IMR-90 (cell line): Measurements from ENCODE around the gene ADGRG2. TPM values are rescaled to one million over a fixed set of nuclear protein-coding genes. Genes with fewer than 3 reads are reported as not detected.

Experiments
- ATAC-seq: fragments of 200-7000 bp; cut with Tn5 transposase; 2 replicates; pipeline ENCODE4 v1.9.1; 2020; ENCODE audit warnings: low read depth, mild to moderate bottlenecking, moderate library complexity
- BruUV-seq: library from RNA; stranded (reverse); fragments of 400-500 nt; replicated peaks from 2 replicates; lab custom pipeline; 2021; lab: Mats Ljungman, UMichigan
- CTCF ChIA-PET: fragments of 300-600 bp; formaldehyde crosslinking; extraction: SDS; loops from one replicate; lab custom pipeline; 2021; ENCODE audit warnings: antibody characterized with exemption; lab: Yijun Ruan, JAX
- POLR2A ChIA-PET: fragments of 300-600 bp; sonication (Branson Sonifier 250); formaldehyde crosslinking; loops from one replicate; lab custom pipeline; 2022; ENCODE audit warnings: antibody characterized with exemption; ENCODE audit not compliant: unreplicated experiment; lab: Charles Lee
- DNase-seq: peaks from one replicate; pipeline ENCODE4 v3.0.0; 2013
- H2AFZ ChIP-seq: replicated peaks from 2 replicates; pipeline ENCODE3; 2013; ENCODE audit warnings: low read length, mild to moderate bottlenecking; ENCODE audit not compliant: poor library complexity
- H2AK5ac ChIP-seq: 2 replicates; pipeline ENCODE4 v1.6.1; 2013; ENCODE audit warnings: low read depth, low read length, inconsistent platforms
- H2AK9ac ChIP-seq: replicated peaks from 2 replicates; pipeline ENCODE3; 2013; ENCODE audit warnings: mild to moderate bottlenecking, low read depth, low read length, moderate library complexity; ENCODE audit not compliant: poor library complexity
- H2BK120ac ChIP-seq: 2 replicates; pipeline ENCODE4 v1.6.1; 2013; ENCODE audit warnings: low read depth, low read length, inconsistent platforms
- H2BK15ac ChIP-seq: 3 replicates; pipeline ENCODE4 v1.6.1; 2013; ENCODE audit warnings: low read depth, low read length, inconsistent platforms
- H2BK20ac ChIP-seq: 2 replicates; pipeline ENCODE4 v1.6.1; 2013; ENCODE audit warnings: low read depth, mild to moderate bottlenecking, inconsistent platforms, low read length, moderate library complexity
- H2BK5ac ChIP-seq: 2 replicates; pipeline ENCODE4 v1.6.1; 2013; ENCODE audit warnings: mild to moderate bottlenecking, low read depth, low read length, inconsistent platforms; ENCODE audit not compliant: poor library complexity, severe bottlenecking
- H3K14ac ChIP-seq: replicated peaks from 2 replicates; pipeline ENCODE4 v1.6.1; 2013; ENCODE audit warnings: low read depth, low read length, inconsistent platforms
- H3K18ac ChIP-seq: 2 replicates; pipeline ENCODE4 v1.6.1; 2013; ENCODE audit warnings: low read depth, low read length, control low read depth
- H3K23ac ChIP-seq: 2 replicates; pipeline ENCODE4 v1.6.1; 2013; ENCODE audit warnings: low read depth, low read length, inconsistent platforms
- H3K27ac ChIP-seq: 2 replicates; pipeline ENCODE4 v1.5.1; 2013; ENCODE audit warnings: mild to moderate bottlenecking, control low read depth, low read length; ENCODE audit not compliant: insufficient read depth
- H3K27me3 ChIP-seq: 2 replicates; pipeline ENCODE4 v1.6.1; 2013; ENCODE audit warnings: low read length; ENCODE audit not compliant: control insufficient read depth, insufficient read depth
- H3K36me3 ChIP-seq: 2 replicates; pipeline ENCODE4 v1.6.1; 2013; ENCODE audit warnings: low read length, mixed read lengths; ENCODE audit not compliant: control insufficient read depth, insufficient read depth
- H3K4ac ChIP-seq: 2 replicates; pipeline ENCODE4 v1.6.1; 2013; ENCODE audit warnings: low read depth, low read length, inconsistent platforms
- H3K4me1 ChIP-seq: 2 replicates; pipeline ENCODE4 v1.6.1; 2013; ENCODE audit warnings: low read length, mixed read lengths; ENCODE audit not compliant: control insufficient read depth, insufficient read depth
- H3K4me2 ChIP-seq: 2 replicates; pipeline ENCODE4 v1.6.1; 2013; ENCODE audit warnings: low read depth, mild to moderate bottlenecking, control low read depth, low read length, moderate library complexity
- H3K4me3 ChIP-seq: 2 replicates; pipeline ENCODE4 v1.5.1; 2013; ENCODE audit warnings: low read depth, mild to moderate bottlenecking, control low read depth, low read length, moderate library complexity; ENCODE audit not compliant: insufficient read depth
- H3K56ac ChIP-seq: 2 replicates; pipeline ENCODE4 v1.6.1; 2013; ENCODE audit warnings: low read length, inconsistent platforms; ENCODE audit not compliant: insufficient read depth; ENCODE audit errors: extremely low read depth
- H3K79me1 ChIP-seq, 2 experiments: 2 replicates each; pipeline ENCODE4 v1.6.1; 2013; ENCODE audit warnings: low read length in 2 of 2, inconsistent platforms in 1 of 2, low read depth in 1 of 2
- H3K9ac ChIP-seq: 2 replicates; pipeline ENCODE4 v1.6.1; 2013; ENCODE audit warnings: low read depth, low read length, control low read depth
- H3K9me1 ChIP-seq: 2 replicates; pipeline ENCODE4 v1.6.1; 2013; ENCODE audit warnings: low read length, inconsistent platforms; ENCODE audit not compliant: insufficient read depth
- H3K9me3 ChIP-seq: 2 replicates; pipeline ENCODE4 v1.6.1; 2013; ENCODE audit warnings: low read length; ENCODE audit not compliant: control insufficient read depth, insufficient read depth
- H4K20me1 ChIP-seq: 2 replicates; pipeline ENCODE4 v1.6.1; 2013; ENCODE audit warnings: low read length, inconsistent platforms; ENCODE audit not compliant: insufficient read depth
- H4K5ac ChIP-seq: 2 replicates; pipeline ENCODE4 v1.6.1; 2013; ENCODE audit warnings: mild to moderate bottlenecking, low read depth, low read length, control low read depth
- H4K8ac ChIP-seq, 2 experiments: 2 replicates each; pipeline ENCODE4 v1.6.1; 2013; ENCODE audit warnings: low read depth in 2 of 2, low read length in 2 of 2, control low read depth in 1 of 2, inconsistent platforms in 1 of 2
- H4K91ac ChIP-seq: 2 replicates; pipeline ENCODE4 v1.6.1; 2013; ENCODE audit warnings: low read depth, low read length, inconsistent platforms; ENCODE audit not compliant: insufficient read depth
- BHLHE40 ChIP-seq: fragments of 150-350 bp; IDR thresholded peaks from 2 replicates; pipeline ENCODE4 v1.6.1; 2016; ENCODE audit warnings: mild to moderate bottlenecking, low read depth, low read length
- CTCF ChIP-seq: conservative IDR thresholded peaks from 2 replicates; pipeline ENCODE4 v1.5.1; 2012; ENCODE audit warnings: mild to moderate bottlenecking, low read depth, low read length, improper control_type of control experiment
- ELK1 ChIP-seq: fragments of 150-350 bp; IDR thresholded peaks from 2 replicates; pipeline ENCODE4 v1.6.1; 2016; ENCODE audit warnings: low read depth, mild to moderate bottlenecking, low read length, moderate library complexity, borderline replicate concordance
- NFE2L2 ChIP-seq: fragments of 150-350 bp; IDR thresholded peaks from 2 replicates; pipeline ENCODE4 v1.6.1; 2016; ENCODE audit warnings: low read depth, mild to moderate bottlenecking, low read length
- RCOR1 ChIP-seq: IDR thresholded peaks from 2 replicates; pipeline ENCODE4 v1.6.1; 2012; ENCODE audit warnings: mild to moderate bottlenecking, low read length, improper control_type of control experiment; ENCODE audit not compliant: insufficient replicate concordance
- USF2 ChIP-seq: fragments of 150-350 bp; IDR thresholded peaks from 2 replicates; pipeline ENCODE4 v1.6.1; 2017; ENCODE audit warnings: mild to moderate bottlenecking, antibody characterized with exemption, low read length, low read depth
- WGBS, 2 experiments: methylation state at CpG; one replicate each; pipeline versions ENCODE4 v1.1.5 to v1.1.7; 2013; ENCODE audit warnings: missing lambda C conversion rate in 2 of 2; ENCODE audit not compliant: insufficient read length in 1 of 2; ENCODE audit errors: extremely low coverage in 2 of 2; 5-methylcytosine and 5-hydroxymethylcytosine counted together
- dilution Hi-C: fragments of 300-500 bp; cut with HindIII; formaldehyde crosslinking; loops from one replicate; pipeline ENCODE4 v1.14.3; 2018; ENCODE audit warnings: low sequenced_read_pairs; ENCODE audit not compliant: unreplicated experiment
- in situ Hi-C: fragments of 300-500 bp; cut with MboI; formaldehyde crosslinking; loops from 3 replicates; pipeline ENCODE4 v1.14.3; 2019; ENCODE audit warnings: low sequenced_read_pairs, inconsistent platforms, mixed read lengths
- intact Hi-C: fragments of 100-400 bp; cut with micrococcal nuclease; formaldehyde crosslinking; loops from 2 replicates; pipeline ENCODE4 v1.10.0; 2022
- polyA plus RNA-seq, 3 experiments: library from polyadenylated mRNA; depleted of rRNA; stranded (reverse); fragments of >200 nt; gene quantifications; 2 replicates each; pipeline ENCODE4 v1.2.3, GENCODE V29; 2012; ENCODE audit warnings: low replicate concordance in 1 of 3
- total RNA-seq: library from RNA; depleted of rRNA; stranded (reverse); fragments of >200 nt; gene quantifications from 2 replicates; pipeline ENCODE4 v1.2.3, GENCODE V29; 2012

Gene ADGRG2
- total and polyA plus RNA-seq, 2 of the 4 experiments (the other 2 are of a cell fraction): under 0.01 to 0.07 TPM

GRCh38 chrX:18955676-18956075, 166.6 kb downstream of the ADGRG2 start:
- BruUV-seq: no TSS peak
- Histone ChIP-seq H3K9ac (no peak overlapping the region), H2BK15ac (no peak overlapping the region), H3K4ac (no peak overlapping the region), H3K27ac (no peak overlapping the region), H3K9me3 (no peaks in the 10 kb centered on the region), H3K18ac (no peak overlapping the region), H4K5ac (no peak overlapping the region), H4K8ac (no peak overlapping the region), H3K79me1 (peaks cover 0 to 3% of the 10 kb centered on the region in 2 experiments; a peak in 2 of 4 replicates), H2AK9ac (no peak overlapping the region), H4K91ac (no peak overlapping the region), H3K9me1 (no peaks in the 10 kb centered on the region; the same call in 1 of the 2 replicates), H3K4me1 (no peaks in the 10 kb centered on the region; the same call in 1 of the 2 replicates), H2BK120ac (no peak overlapping the region), H2BK5ac (no peak overlapping the region), H3K4me2 (no peak overlapping the region), H2AK5ac (no peak overlapping the region), H3K14ac (no peak overlapping the region), H3K4me3 (no peak overlapping the region), H3K56ac (no peak overlapping the region), H4K20me1 (no peaks in the 10 kb centered on the region), H2BK20ac (no peak overlapping the region), H3K23ac (no peak overlapping the region), H2AFZ (no peak overlapping the region), H3K36me3 (peaks cover 1% of the 10 kb centered on the region; the same call in 1 of the 2 replicates), H3K27me3 (no peaks in the 10 kb centered on the region)
- CTCF ChIA-PET: no interaction called here
- ATAC-seq (no peak), DNase-seq (no peak)
- in situ Hi-C loops: no loop called here
- POLR2A ChIA-PET: no interaction called here
- intact Hi-C loops: no loop called here
- TF ChIP-seq USF2: no peak
- TF ChIP-seq NFE2L2: no peak
- TF ChIP-seq ELK1: no peak
- no peak for TF ChIP-seq BHLHE40
- no peak for TF ChIP-seq RCOR1
- TF ChIP-seq CTCF: no peak
- dilution Hi-C loops: no loop called here
- no CpG with 5 or more reads among the region's 4 CpGs for WGBS, 2 experiments
